Measurements from ENCODE around the gene CORO2B. TPM values are rescaled to one million over a fixed set of nuclear protein-coding genes. Genes with fewer than 3 reads are reported as not detected.

The CORO2B gene
- total and polyA plus RNA-seq, 2 of the 13 experiments (the other 11 are each of a cell fraction or from before 2014, with no cell fraction given): 0.35 to 0.63 TPM

DNA sequence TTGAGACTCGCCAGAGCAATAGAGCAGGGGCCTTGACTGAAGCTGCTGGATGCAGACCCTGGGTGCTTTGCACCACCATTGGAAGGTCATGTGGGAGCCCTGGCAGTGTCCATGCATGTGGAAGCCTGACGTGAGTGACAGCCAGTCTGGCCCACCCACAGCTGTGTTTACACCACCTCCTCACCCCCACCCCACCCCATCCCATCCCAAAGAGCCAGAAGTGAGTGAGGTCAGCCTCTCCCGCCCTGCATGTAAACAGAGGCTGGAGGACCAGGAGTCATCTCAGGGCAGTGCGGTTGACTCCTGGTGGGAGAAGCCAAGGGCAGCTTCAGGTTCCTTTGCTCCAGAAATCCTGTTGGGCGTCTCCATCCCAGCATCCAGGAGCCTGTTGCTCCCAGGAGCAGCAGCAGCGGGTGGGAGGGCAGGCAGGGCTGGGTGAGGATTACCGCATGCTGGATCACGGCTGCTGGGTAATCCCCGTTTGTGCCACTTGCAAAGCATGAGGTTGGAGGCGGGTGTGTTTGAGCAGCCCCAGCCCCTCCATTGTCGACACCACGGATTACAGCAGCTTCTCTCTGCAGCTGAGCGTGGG is 44.6 kb downstream of the CORO2B start (continued):
- TF ChIP-seq KLF11 (CRISPR knock-in tag; IDR thresholded peaks at IDR 0.05): no peak
- TF ChIP-seq SOX6 (IDR thresholded peaks at IDR 0.05): no peak
- no peak for TF ChIP-seq SOX6 (CRISPR knock-in tag; IDR thresholded peaks at IDR 0.05)
- no peak for TF ChIP-seq ZNF660 (CRISPR knock-in tag; IDR thresholded peaks at IDR 0.05; ENCODE audit: borderline replicate concordance, low read depth)
- TF ChIP-seq RORA (CRISPR knock-in tag; IDR thresholded peaks at IDR 0.05): no peak
- TF ChIP-seq, protein P1, sequence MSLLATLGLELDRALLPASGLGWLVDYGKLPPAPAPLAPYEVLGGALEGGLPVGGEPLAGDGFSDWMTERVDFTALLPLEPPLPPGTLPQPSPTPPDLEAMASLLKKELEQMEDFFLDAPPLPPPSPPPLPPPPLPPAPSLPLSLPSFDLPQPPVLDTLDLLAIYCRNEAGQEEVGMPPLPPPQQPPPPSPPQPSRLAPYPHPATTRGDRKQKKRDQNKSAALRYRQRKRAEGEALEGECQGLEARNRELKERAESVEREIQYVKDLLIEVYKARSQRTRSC (CRISPR knock-in tag; IDR thresholded peaks at IDR 0.05; ENCODE audit: low read depth): no peak
- TF ChIP-seq ZIK1 (CRISPR knock-in tag; IDR thresholded peaks at IDR 0.05; ENCODE audit: borderline replicate concordance, low read depth): no peak
- TF ChIP-seq HOXA5 (CRISPR knock-in tag; IDR thresholded peaks at IDR 0.05): no peak

- no peak overlapping the region for H2AFZ ChIP-seq (ENCODE audit: low read length)
- CTCF ChIA-PET (ENCODE audit: low intra/inter-chr PET ratio, low total read pairs): no interaction called here
- TF ChIP-seq ZSCAN12 (CRISPR knock-in tag; IDR thresholded peaks at IDR 0.05): no peak
- no peak for TF ChIP-seq ZNF574 (CRISPR knock-in tag; IDR thresholded peaks at IDR 0.05)
- TF ChIP-seq MYNN (CRISPR knock-in tag; IDR thresholded peaks at IDR 0.05; ENCODE audit: low read depth): no peak
- TF ChIP-seq FUBP1 (CRISPR knock-in tag; IDR thresholded peaks at IDR 0.05; ENCODE audit: borderline replicate concordance): no peak
- no peak for TF ChIP-seq NBN (conservative IDR thresholded peaks at IDR 0.05)
- TF ChIP-seq CENPT (CRISPR knock-in tag; IDR thresholded peaks at IDR 0.05; ENCODE audit: low read depth): no peak
- TF ChIP-seq ZNF18 (CRISPR knock-in tag; IDR thresholded peaks at IDR 0.05; ENCODE audit: insufficient replicate concordance): no peak
- no peak for TF ChIP-seq TBX3 (IDR thresholded peaks at IDR 0.05; ENCODE audit: borderline replicate concordance)
Measured at GRCh38 chr15:68625853-68626252, 47.1 kb downstream of the CORO2B start.

More at GRCh38 chr15:68625853-68626252, 47.1 kb downstream of the CORO2B start:
- H3K9me3 ChIP-seq (ENCODE audit: low read length): no peaks in the 10 kb centered on the region
- H3K27ac ChIP-seq (ENCODE audit: extremely low read length, insufficient read depth, low read length): no peak overlapping the region
- H3K4me1 ChIP-seq (ENCODE audit: insufficient read depth, low read length): no peaks in the 10 kb centered on the region
- in situ Hi-C loops (cut with HindIII; ENCODE audit: extremely low pct_ligation_motif_present, low pct_unique_long_range_greater_than_20kb): no loop called here
- BruUV-seq (replicated peaks): no TSS peak
- no peaks in the 10 kb centered on the region for H3K36me3 ChIP-seq (replicated peaks in 1 of 2; ENCODE audit: control insufficient read depth in 1 of 2, insufficient read depth in 2 of 2, low read length in 2 of 2)
- peaks cover 0 to 3% of the 10 kb centered on the region in 2 experiments; a peak in 2 of 5 replicates for H3K27me3 ChIP-seq (ENCODE audit: control insufficient read depth in 1 of 2, insufficient read depth in 2 of 2, low read length in 2 of 2)
- intact Hi-C loops (cut with micrococcal nuclease; ENCODE audit: unreplicated experiment): no loop called here
- H3K9ac ChIP-seq (ENCODE audit: insufficient read depth, low read depth, low read length): no peak overlapping the region
- no peaks in the 10 kb centered on the region for H4K20me1 ChIP-seq (ENCODE audit: insufficient read depth, low read length)
- POLR2A ChIA-PET: no interaction called here
- H3K4me3 ChIP-seq (replicated peaks in 1 of 3; ENCODE audit: insufficient read depth in 1 of 3, low read depth in 2 of 3, low read length in 3 of 3): no peak overlapping the region
- no peaks in the 10 kb centered on the region for H3K79me2 ChIP-seq (ENCODE audit: insufficient read depth, low read length)
- no peak overlapping the region for H3K4me2 ChIP-seq (ENCODE audit: low read depth, low read length)
- no peak for DNase-seq (ENCODE audit: low spot score)
- WGBS (ENCODE audit: low lambda C conversion rate): 22% methylated on average over 4 of the region's 4 CpGs
- no peak for FAIRE-seq
- no peak for ATAC-seq

Data from HepG2 (cell line).